ENCODE measurements around the gene TMEM11. TPM values are rescaled to one million over a fixed set of nuclear protein-coding genes. Genes with fewer than 3 reads are reported as not detected.

TMEM11 gene
- polyA plus RNA-seq, 3 donors, result 25.7 to 68.1 (median 59.5) TPM

GRCh38 chr17:21242780-21243515, 29.0 kb upstream of the TMEM11 start:
- DNase-seq, result no peak
- Histone ChIP-seq H2AFZ (ENCODE audit: insufficient read depth, low read depth, low read length, poor library complexity, severe bottlenecking) (no peak overlapping the region), H3K4me1 (ENCODE audit: control insufficient read depth in 1 of 2, insufficient read depth in 2 of 2, low read length in 2 of 2) (peaks cover 0 to 11% of the 10 kb centered on the region in 2 donors), H3K9me3 (replicated peaks in 1 of 2; ENCODE audit: control insufficient read depth in 1 of 2, insufficient read depth in 1 of 2, low read length in 2 of 2) (no peaks in the 10 kb centered on the region), H3K27ac (ENCODE audit: low read depth in 1 of 2, low read length in 2 of 2) (no peak overlapping the region), H3K4me3 (replicated peaks in 1 of 3; ENCODE audit: low read depth in 2 of 3, low read length in 3 of 3) (no peak overlapping the region), H4K20me1 (ENCODE audit: insufficient read depth, low read length) (peaks cover 80% of the 10 kb centered on the region), H3K36me3 (replicated peaks in 1 of 2; ENCODE audit: control insufficient read depth in 1 of 2, insufficient read depth in 2 of 2, low read length in 2 of 2) (peaks cover 15 to 27% of the 10 kb centered on the region in 2 donors), H3K9ac (ENCODE audit: insufficient read depth, low read length, poor library complexity, severe bottlenecking) (no peak overlapping the region), H3K79me2 (ENCODE audit: insufficient read depth, low read length) (no peaks in the 10 kb centered on the region), H3K27me3 (ENCODE audit: control insufficient read depth in 2 of 2, insufficient read depth in 2 of 2, low read length in 2 of 2) (no peaks in the 10 kb centered on the region), H3K4me2 (replicated peaks; ENCODE audit: extremely low read depth, low read length, poor library complexity, severe bottlenecking) (no peak overlapping the region)
- peaks cover 18 to 43% of the 10 kb centered on the region in 2 donors for H3K36me3 Mint-ChIP-seq
- peaks cover 10% of the 10 kb centered on the region for H3K4me1 Mint-ChIP-seq
- no peak overlapping the region for H3K4me3 Mint-ChIP-seq
- no peaks in the 10 kb centered on the region for H3K27me3 Mint-ChIP-seq (ENCODE audit: low read depth in 3 of 3)
- intact Hi-C loops (cut with micrococcal nuclease), result no loop called here
- WGBS (ENCODE audit: insufficient coverage), result 93% methylated on average over 26 of the region's 26 CpGs
- TF ChIP-seq CTCF (IDR thresholded peaks at IDR 0.05), result no peak
- H3K9me3 Mint-ChIP-seq, result peaks cover 0 to 1% (median 0%) of the 10 kb centered on the region in 7 donors
- H3K27ac Mint-ChIP-seq, result peak overlapping the region in 1 of 7 donors; percentile 50

- no peaks in the 10 kb centered on the region for H3K9me3 Mint-ChIP-seq
- Histone ChIP-seq H3K36me3 (replicated peaks in 1 of 2; ENCODE audit: control insufficient read depth in 1 of 2, insufficient read depth in 2 of 2, low read length in 2 of 2) (peaks cover 15 to 27% of the 10 kb centered on the region in 2 donors), H3K27ac (ENCODE audit: low read depth in 1 of 2, low read length in 2 of 2) (no peak overlapping the region), H3K9ac (ENCODE audit: insufficient read depth, low read length, poor library complexity, severe bottlenecking) (no peak overlapping the region), H3K9me3 (replicated peaks in 1 of 2; ENCODE audit: control insufficient read depth in 1 of 2, insufficient read depth in 1 of 2, low read length in 2 of 2) (no peaks in the 10 kb centered on the region), H3K27me3 (ENCODE audit: control insufficient read depth in 2 of 2, insufficient read depth in 2 of 2, low read length in 2 of 2) (no peaks in the 10 kb centered on the region), H3K4me2 (replicated peaks; ENCODE audit: extremely low read depth, low read length, poor library complexity, severe bottlenecking) (no peak overlapping the region), H4K20me1 (ENCODE audit: insufficient read depth, low read length) (peaks cover 72% of the 10 kb centered on the region), H3K79me2 (ENCODE audit: insufficient read depth, low read length) (no peaks in the 10 kb centered on the region), H2AFZ (ENCODE audit: insufficient read depth, low read depth, low read length, poor library complexity, severe bottlenecking) (no peak overlapping the region), H3K4me3 (replicated peaks in 1 of 3; ENCODE audit: low read depth in 2 of 3, low read length in 3 of 3) (no peak overlapping the region), H3K4me1 (ENCODE audit: control insufficient read depth in 1 of 2, insufficient read depth in 2 of 2, low read length in 2 of 2) (peaks cover 0 to 11% of the 10 kb centered on the region in 2 donors)
- H3K27me3 Mint-ChIP-seq (ENCODE audit: low read depth in 3 of 3), result no peaks in the 10 kb centered on the region
- H3K27ac Mint-ChIP-seq, result no peak overlapping the region
- TF ChIP-seq CTCF (IDR thresholded peaks at IDR 0.05), result no peak
- H3K4me1 Mint-ChIP-seq, result peaks cover 10% of the 10 kb centered on the region
- H3K36me3 Mint-ChIP-seq, result peaks cover 15 to 36% of the 10 kb centered on the region in 2 donors
- no peak overlapping the region for H3K4me3 Mint-ChIP-seq
- 93% methylated on average over 8 of the region's 11 CpGs for WGBS (ENCODE audit: insufficient coverage)
- intact Hi-C loops (cut with micrococcal nuclease), result no loop called here
- DNase-seq, result no peak
These were observed 28.2 kb upstream of the TMEM11 start for GRCh38 chr17:21242026-21242697.

All from CD14-positive monocyte (primary cell).